Measurements from ENCODE around the gene OGFRL1.

DNA sequence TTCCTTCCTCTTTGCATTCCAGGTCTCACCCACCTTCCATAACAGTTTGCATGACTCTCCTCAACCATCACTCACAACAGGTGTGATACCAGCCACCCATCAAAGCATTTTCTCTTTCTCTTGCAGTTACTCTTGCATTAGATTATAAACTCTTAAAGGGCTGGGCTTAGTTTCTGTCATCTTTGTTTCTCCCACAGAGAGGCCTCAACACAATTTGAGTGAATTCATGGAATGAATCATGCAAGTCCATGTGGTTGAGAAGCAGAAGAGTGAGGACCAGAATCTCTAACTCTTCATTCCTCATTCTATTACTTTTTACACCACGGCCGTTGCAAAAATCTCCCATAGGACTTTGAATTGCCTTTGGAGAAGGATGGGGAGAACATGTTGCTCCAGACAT is 31.4 kb downstream of the OGFRL1 start:
- TF ChIP-seq CTCF (conservative IDR thresholded peaks at IDR 0.05) (no peak), ZFX (IDR thresholded peaks at IDR 0.05) (no peak)

Data from C4-2B (cell line).